ENCODE data around the gene NOB1.
"Not testable (repeated sequence)": the region's sequence is repeated elsewhere in the genome, so short reads cannot be mapped to it uniquely, and the experiment has no call there.

The NOB1 gene

DNA sequence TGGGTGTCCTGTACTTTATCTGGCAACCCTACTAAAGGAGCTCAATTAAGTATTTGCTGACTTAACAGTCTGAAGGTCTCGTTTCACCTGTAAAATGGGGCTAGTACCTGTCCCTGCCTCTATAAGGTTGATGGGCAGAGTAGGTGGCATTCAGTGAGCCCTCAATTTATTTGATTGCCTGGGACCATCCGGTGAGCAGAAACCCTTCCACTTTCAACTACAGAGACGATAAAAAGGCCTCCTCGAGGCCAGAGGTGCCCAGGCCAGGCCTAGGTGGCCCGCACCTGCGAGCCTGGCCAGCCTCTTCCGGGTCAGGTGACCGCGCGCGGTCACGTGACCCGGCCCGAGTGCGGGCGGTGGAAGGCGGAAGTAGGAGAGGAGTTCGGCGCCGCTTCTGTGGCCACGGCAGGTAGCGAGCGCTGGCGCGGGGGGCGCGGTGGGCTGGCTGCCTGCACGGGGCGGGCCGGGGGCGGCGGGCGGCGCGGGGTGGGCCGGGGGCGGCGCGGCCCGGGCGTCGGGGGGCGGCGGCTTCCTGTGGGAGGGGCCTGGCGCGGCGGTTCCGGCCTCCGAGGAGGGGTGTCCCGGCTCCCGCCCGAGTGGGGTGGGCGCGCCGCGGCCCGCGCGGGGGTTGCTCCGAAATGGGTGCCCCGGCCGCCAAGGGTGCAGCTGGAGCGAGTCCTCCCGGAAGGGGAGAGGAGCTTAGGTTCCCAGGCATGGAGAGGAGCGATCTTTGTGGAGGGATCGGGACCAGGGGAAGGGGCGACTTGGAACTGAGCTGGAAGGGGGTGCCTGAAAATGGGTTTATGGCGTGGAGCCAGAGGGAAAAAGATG is 7.5 kb upstream of the NOB1 start, which contains the start of gene WWP2:
Gene WWP2 (plus strand): TSS at position 350 of the 831 bp plus-strand sequence. CDS start 24,679 bp downstream, outside the sequence.
- DNase-seq (ENCODE audit: low read depth): peak; percentile 70

DNA sequence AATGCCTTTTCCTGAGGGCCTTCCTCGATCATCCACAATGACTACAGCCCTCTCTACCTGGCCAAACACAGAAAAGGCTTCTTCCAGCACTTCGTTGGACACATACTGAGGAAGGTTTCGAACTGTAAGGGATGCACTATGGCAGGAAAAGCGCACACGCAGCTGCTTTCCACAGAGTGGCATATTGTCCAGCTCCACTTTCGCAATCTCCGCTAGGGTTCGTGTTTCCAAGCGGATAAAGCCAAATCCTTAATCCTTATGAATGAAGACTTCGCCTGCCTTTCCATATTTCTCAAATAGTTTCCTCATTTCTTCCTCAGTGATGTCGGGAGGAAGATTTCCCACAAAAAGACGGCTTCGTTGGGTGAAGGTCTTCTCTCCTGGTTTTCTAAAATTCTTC is 2.6 kb upstream of the NOB1 start:
- DNase-seq (ENCODE audit: low read depth): not testable (repeated sequence)

DNA sequence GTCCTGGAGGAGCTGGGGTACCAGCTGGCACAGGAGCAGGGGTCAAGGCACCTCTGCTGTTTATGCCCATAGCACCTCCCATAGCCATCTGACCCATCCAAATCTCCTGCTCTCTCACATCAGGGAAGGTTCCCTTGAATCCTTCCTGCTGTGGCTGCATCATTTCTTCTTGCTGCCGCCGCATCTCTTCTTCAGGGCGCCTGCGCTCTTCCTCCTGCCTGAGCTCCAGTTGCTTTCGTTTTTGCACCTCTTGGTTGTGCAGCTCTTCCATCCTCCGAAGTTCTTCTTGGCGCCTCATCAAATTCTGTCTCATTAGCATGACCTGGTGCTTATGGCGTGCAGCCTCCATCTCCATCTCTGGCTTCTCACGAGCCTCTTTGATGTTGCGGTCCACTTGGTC is 2.0 kb upstream of the NOB1 start:
- no peak for DNase-seq (ENCODE audit: low read depth)

DNA sequence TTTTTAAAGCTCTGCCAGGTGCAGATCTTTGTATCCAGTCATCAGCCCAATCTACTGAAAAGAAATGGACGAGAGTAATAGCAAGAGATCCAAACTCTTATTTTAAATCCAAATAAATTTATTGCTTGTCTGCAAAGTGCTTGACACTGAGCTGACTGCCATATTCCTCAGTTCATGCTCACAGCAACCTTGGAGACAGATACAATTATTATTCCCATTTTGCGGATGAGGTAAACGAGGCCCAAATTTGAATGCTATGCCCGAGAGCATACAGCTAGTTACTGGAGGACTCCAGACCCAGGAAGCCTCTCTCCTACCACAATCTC is 620 bp downstream of the NOB1 start:
- DNase-seq (ENCODE audit: low read depth): no peak

DNA sequence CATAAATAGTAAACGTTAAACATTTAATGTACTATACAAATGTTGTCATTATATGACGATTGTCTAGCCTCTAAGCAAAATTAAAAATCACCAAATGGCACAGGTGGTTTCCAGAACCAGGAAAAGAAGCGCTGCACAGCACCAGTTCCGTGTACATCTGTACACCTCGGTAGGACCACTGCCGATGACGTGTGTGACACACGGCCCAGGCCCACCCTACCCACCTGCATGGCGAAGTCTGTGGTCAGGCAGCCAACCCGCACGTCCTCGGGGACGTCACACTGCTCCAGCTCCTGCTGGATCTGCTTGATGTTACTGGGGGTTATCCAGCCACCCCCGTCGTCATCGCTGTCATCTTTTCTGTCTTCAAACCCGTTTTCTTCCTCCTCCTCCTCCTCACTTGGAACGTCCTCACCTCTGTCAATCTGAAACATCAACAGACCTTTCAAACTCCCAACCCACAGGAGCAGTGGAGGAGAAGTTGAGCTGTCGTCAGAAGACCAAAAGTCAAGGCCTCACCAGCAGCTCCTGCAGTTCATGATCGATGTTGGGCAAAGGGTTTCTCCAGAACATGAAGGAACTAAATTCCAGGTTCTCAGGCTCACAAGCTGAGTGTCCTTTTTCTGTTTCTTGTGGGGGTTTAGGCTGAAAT is 5.9 kb downstream of the NOB1 start:
- DNase-seq (ENCODE audit: low read depth): no peak

DNA sequence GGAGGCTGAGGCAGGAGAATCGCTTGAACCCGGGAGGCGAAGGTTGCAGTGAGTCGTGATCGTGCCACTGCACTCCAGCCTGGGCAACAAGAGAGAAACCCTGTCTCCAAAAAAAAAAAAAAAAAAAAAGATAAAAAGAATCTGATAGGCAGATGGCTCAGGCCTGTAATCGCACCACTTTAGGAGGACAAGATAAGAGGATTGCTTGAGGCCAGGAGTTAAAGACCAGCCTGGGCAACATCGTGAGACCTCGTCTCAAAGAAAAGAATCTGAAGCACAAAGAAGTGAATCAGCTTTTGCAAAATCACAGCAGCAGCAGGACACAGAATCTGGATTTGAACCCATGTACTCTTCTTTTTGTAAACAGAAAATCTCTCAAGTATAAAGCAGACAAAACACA is 7.6 kb downstream of the NOB1 start:
- no peak for DNase-seq (ENCODE audit: low read depth)

DNA sequence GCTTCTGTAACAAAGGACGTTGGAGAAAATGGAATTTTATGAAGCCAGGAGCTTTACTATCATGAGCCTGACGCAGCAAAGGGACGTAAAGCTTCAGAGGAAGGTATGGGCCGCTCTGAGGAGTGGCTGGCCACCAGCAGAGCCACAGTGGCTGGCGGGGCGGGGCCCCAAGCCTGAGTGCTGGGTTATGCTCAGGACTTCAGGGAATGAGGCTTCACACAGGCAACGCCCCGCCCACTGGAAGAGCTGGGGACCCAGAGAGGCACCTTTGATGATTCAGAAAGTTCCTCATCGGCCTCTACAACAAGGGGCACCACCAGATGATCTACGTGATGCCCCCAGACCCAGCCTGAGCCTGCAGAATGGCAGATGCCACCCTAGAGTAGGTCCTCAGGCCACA is 8.8 kb downstream of the NOB1 start:
- DNase-seq (ENCODE audit: low read depth): no peak

GRCh38 chr16:69745232-69745612 is 9.5 kb downstream of the NOB1 start:
- DNase-seq (ENCODE audit: low read depth): no peak

GRCh38 chr16:69744363-69745231 is 10.1 kb downstream of the NOB1 start:
- no peak for DNase-seq (ENCODE audit: low read depth)

GRCh38 chr16:69741951-69742904 is 12.5 kb downstream of the NOB1 start:
- DNase-seq (ENCODE audit: low read depth): no peak

DNA sequence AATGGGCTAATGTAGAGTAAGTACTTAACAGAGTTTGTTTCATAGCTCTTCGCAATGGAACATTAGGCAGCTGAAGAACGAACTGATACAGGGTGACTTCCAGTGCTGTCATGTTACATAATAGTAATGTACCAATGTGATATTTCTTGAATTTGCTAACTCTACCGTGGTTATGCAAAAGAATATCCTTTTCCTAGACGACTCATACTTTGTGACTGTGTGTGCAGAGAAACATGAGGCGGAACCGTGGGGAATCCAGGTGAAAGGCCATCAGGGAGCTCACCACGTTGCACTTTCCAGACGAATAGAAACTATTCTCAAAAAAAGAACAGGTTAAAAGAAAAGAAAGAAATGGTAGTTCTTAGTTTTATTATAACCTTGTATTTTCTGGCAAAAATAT is 13.2 kb downstream of the NOB1 start:
- no peak for DNase-seq (ENCODE audit: low read depth)

DNA sequence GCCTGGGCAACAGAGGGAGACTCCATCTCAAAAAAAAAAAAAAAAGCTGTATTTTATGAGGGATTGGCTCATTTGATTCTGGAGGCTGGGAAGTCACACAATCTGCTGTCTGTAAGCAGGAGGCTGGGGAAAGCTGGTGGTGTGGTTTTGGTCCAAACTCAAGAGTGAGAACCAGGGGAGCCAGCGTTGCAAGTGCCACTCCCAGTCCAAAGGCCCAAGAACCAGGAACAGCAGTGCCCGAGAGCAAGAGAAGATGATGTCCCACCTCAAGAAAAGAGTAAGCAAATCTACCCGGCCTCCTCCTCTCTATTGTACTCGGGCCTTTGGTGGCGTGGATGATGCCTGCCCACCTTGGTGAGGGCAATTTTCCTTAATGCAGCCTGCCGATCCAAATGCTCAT is 22.6 kb downstream of the NOB1 start:
- DNase-seq (ENCODE audit: low read depth): no peak

DNA sequence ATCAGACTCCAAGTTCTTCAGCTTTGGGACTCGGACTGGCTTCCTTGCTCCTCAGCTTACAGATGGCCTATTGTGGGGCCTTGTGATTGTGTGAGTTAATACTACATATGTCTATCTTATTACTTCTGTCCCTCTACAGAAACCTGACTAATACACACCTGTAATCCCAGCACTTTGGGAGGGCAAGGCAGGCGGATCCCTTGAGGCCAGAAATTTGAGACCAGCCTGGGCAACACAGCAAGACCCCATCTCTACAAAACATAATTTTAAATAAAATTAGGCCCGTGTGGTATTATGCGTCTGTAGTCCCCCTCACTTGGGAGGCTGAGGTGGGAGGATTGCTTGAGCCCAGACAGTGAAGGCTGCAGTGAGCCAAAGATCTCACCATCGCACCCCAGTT is 23.4 kb downstream of the NOB1 start:
- not testable (repeated sequence) for DNase-seq (ENCODE audit: low read depth)

- DNase-seq (ENCODE audit: low read depth): not testable (repeated sequence)
Measured at GRCh38 chr16:69729030-69729429, 25.7 kb downstream of the NOB1 start.

GRCh38 chr16:69727916-69728270 is 26.8 kb downstream of the NOB1 start:
- DNase-seq (ENCODE audit: low read depth): no peak

- peak; percentile 58 for DNase-seq (ENCODE audit: low read depth)
Measured at GRCh38 chr16:69726313-69727060, 28.2 kb downstream of the NOB1 start, which contains the start of gene NQO1. NQO1 (minus strand) TSS chr16:69726560; CDS start chr16:69726439, 121 bp downstream.

- no peak for DNase-seq (ENCODE audit: low read depth)
Measured at GRCh38 chr16:69725480-69726312, 29.0 kb downstream of the NOB1 start.

DNA sequence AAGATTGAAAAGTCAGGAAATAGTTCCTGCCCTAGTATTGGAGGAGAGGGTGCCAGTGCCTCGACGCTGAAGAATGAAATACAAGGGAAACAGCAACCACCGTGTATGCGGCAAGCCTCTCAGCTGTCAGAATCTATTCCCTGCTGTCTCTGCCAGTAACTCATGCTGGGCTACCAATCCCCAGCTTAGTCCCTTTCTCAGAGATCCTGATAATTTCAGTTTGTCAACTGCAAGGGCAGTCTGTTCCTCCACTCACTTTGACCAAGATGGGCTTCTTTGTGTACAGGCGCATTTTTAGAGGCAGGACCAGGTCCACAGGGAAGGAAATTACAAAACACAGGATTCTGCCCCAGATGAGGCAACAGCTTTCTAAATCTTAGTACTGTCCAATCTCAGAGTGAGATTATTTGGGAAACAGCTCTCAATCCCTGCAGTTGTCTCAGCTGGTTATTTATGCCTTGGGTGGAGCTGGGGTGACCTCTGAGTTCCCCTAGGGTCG is 29.7 kb downstream of the NOB1 start:
- DNase-seq (ENCODE audit: low read depth): no peak

GRCh38 chr16:69724414-69724873 is 30.3 kb downstream of the NOB1 start:
- no peak for DNase-seq (ENCODE audit: low read depth)

Data from T follicular helper cell (primary cell).